Aorta (tissue), 5 donors: ENCODE results near the gene GALNT5. TPM values are rescaled to one million over a fixed set of nuclear protein-coding genes. Genes with fewer than 3 reads are reported as not detected.
"Not testable (repeated sequence)": the region's sequence is repeated elsewhere in the genome, so short reads cannot be mapped to it uniquely, and the experiment has no call there.

Source experiments
- ATAC-seq: fragments of 200-7000 bp; cut with Tn5 transposase; one replicate; pipeline ENCODE4 v1.9.1; 2022; ENCODE audit warnings: moderate library complexity; ENCODE audit not compliant: low FRiP score
- DNase-seq, 2 donors: peaks; one replicate each; pipeline ENCODE4 v3.0.0-alpha.2; 2020
- H3K27ac ChIP-seq, 2 donors: one replicate each; pipeline ENCODE4 v1.5.1; 2013; ENCODE audit warnings: low read length in 2 of 2, mild to moderate bottlenecking in 2 of 2, moderate library complexity in 2 of 2, control low read depth in 1 of 2, inconsistent platforms in 1 of 2, low read depth in 1 of 2
- H3K27me3 ChIP-seq, 2 donors: one replicate each; pipeline ENCODE4 v1.6.1; 2013; ENCODE audit warnings: control low read depth in 1 of 2, low read length in 1 of 2, mild to moderate bottlenecking in 1 of 2, moderate library complexity in 1 of 2; ENCODE audit not compliant: insufficient read depth in 2 of 2, control insufficient read depth in 1 of 2
- H3K36me3 ChIP-seq, 2 donors: one replicate each; pipeline ENCODE4 v1.6.1; 2013; ENCODE audit warnings: control low read depth in 1 of 2, low read length in 1 of 2, mild to moderate bottlenecking in 1 of 2; ENCODE audit not compliant: insufficient read depth in 2 of 2, control insufficient read depth in 1 of 2
- H3K4me1 ChIP-seq, 2 donors: one replicate each; pipeline ENCODE4 v1.6.1; 2013; ENCODE audit warnings: low read length in 2 of 2, control low read depth in 1 of 2, mild to moderate bottlenecking in 1 of 2, moderate library complexity in 1 of 2; ENCODE audit not compliant: insufficient read depth in 2 of 2, control insufficient read depth in 1 of 2
- H3K4me3 ChIP-seq, 2 donors: one replicate each; pipeline ENCODE4 v1.5.1; 2013; ENCODE audit warnings: low read length in 2 of 2, control low read depth in 1 of 2, mild to moderate bottlenecking in 1 of 2
- H3K9me3 ChIP-seq: one replicate; pipeline ENCODE4 v1.6.1; 2013; ENCODE audit warnings: mild to moderate bottlenecking, low read length; ENCODE audit not compliant: control insufficient read depth
- WGBS, 2 donors: extraction: QIAGEN DNeasy Blood & Tissue Kit; methylation state at CpG; one replicate each; pipeline ENCODE4 v1.1.7; 2013; 5-methylcytosine and 5-hydroxymethylcytosine counted together
- intact Hi-C, 2 donors: fragments of 100-400 bp; cut with DNase I; formaldehyde crosslinking; loops; one replicate each; pipeline versions ENCODE4 v1.14.2 to v1.15.0; 2022
- polyA plus RNA-seq, 2 donors: library from polyadenylated mRNA; stranded (reverse); fragments of 200-250 nt; gene quantifications; one replicate each; pipeline ENCODE4 v1.2.3, GENCODE V29; 2013
- total RNA-seq, 2 donors: library from RNA; stranded (reverse); fragmentation: NEBNext Ultra II Directional; extraction: Animal tissue kit (Norgen Biotek cat#: 25700); gene quantifications; one replicate each; pipeline ENCODE4 v1.2.1, GENCODE V29; 2021
- donor health status: healthy with polysubstance abuse.
- donor health status: Bipolar disorder and iron deficiency.
- donor health status: DM: no; HTN: no; CAD: no.
- donor health status: DM: no; HTN: no; CAD: no.
- donor health status: DM: yes; HTN: yes; CAD: no.

The GALNT5 gene
- total and polyA plus RNA-seq, 4 donors = 0.88 to 4.5 (median 2.1) TPM

GRCh38 chr2:157333304-157334047, 76.0 kb downstream of the GALNT5 start:
- DNase-seq = no peak
- intact Hi-C loops = no loop called here
- Histone ChIP-seq H3K9me3 (no peaks in the 10 kb centered on the region), H3K27me3 (peaks cover 0 to 2% of the 10 kb centered on the region in 2 donors), H3K4me1 (no peaks in the 10 kb centered on the region), H3K27ac (no peak overlapping the region), H3K4me3 (no peak overlapping the region), H3K36me3 (no peaks in the 10 kb centered on the region)
- WGBS, 2 donors = 90 to 97% methylated on average over 2 of the region's 2 CpGs
- no peak for ATAC-seq

- WGBS, 2 donors = 63 to 69% methylated on average over 4 of the region's 4 CpGs
- no peaks in the 10 kb centered on the region for H3K9me3 ChIP-seq
- no peak for ATAC-seq
- H3K27ac ChIP-seq = no peak overlapping the region
- no peaks in the 10 kb centered on the region for H3K4me1 ChIP-seq
- DNase-seq = no peak
- intact Hi-C loops = no loop called here
- no peaks in the 10 kb centered on the region for H3K36me3 ChIP-seq
- peaks cover 0 to 2% of the 10 kb centered on the region in 2 donors for H3K27me3 ChIP-seq
- no peak overlapping the region for H3K4me3 ChIP-seq
Observed at GRCh38 chr2:157334335-157334734, 76.8 kb downstream of the GALNT5 start.

GRCh38 chr2:157334797-157335196, 77.3 kb downstream of the GALNT5 start:
- DNase-seq = no peak
- no peaks in the 10 kb centered on the region for H3K9me3 ChIP-seq
- ATAC-seq = no peak
- peaks cover 0 to 2% of the 10 kb centered on the region in 2 donors for H3K27me3 ChIP-seq
- no peaks in the 10 kb centered on the region for H3K4me1 ChIP-seq
- H3K4me3 ChIP-seq = no peak overlapping the region
- no peak overlapping the region for H3K27ac ChIP-seq
- intact Hi-C loops = no loop called here
- no peaks in the 10 kb centered on the region for H3K36me3 ChIP-seq
- WGBS, 2 donors = 58 to 69% methylated on average over 3 of the region's 3 CpGs

GRCh38 chr2:157336137-157337010, 78.9 kb downstream of the GALNT5 start:
- H3K9me3 ChIP-seq = no peaks in the 10 kb centered on the region
- ATAC-seq = no peak
- intact Hi-C loops = no loop called here
- no peaks in the 10 kb centered on the region for H3K36me3 ChIP-seq
- H3K27ac ChIP-seq = no peak overlapping the region
- H3K27me3 ChIP-seq = peaks cover 0 to 2% of the 10 kb centered on the region in 2 donors
- H3K4me3 ChIP-seq = no peak overlapping the region
- no peaks in the 10 kb centered on the region for H3K4me1 ChIP-seq
- WGBS, 2 donors = 43 to 44% methylated on average over 8 of the region's 8 CpGs
- no peak for DNase-seq

- Histone ChIP-seq H3K4me3 (no peak overlapping the region), H3K4me1 (no peaks in the 10 kb centered on the region), H3K36me3 (no peaks in the 10 kb centered on the region), H3K27me3 (peaks cover 0 to 2% of the 10 kb centered on the region in 2 donors), H3K27ac (no peak overlapping the region), H3K9me3 (no peaks in the 10 kb centered on the region)
- DNase-seq = no peak
- intact Hi-C loops = no loop called here
- no peak for ATAC-seq
- WGBS, 2 donors = 57 to 63% methylated on average over 3 of the region's 3 CpGs
Observed at GRCh38 chr2:157337978-157338377, 80.5 kb downstream of the GALNT5 start.

- DNase-seq = no peak
- WGBS, 2 donors = 73 to 74% methylated on average over 4 of the region's 4 CpGs
- no peak for ATAC-seq
- H3K4me3 ChIP-seq = no peak overlapping the region
- H3K36me3 ChIP-seq = no peaks in the 10 kb centered on the region
- intact Hi-C loops = no loop called here
- H3K27ac ChIP-seq = no peak overlapping the region
- H3K9me3 ChIP-seq = peaks cover 4% of the 10 kb centered on the region
- no peaks in the 10 kb centered on the region for H3K4me1 ChIP-seq
- peaks cover 0 to 4% of the 10 kb centered on the region in 2 donors for H3K27me3 ChIP-seq
Observed at GRCh38 chr2:157339965-157340655, 82.6 kb downstream of the GALNT5 start.

GRCh38 chr2:157341381-157341780, 83.9 kb downstream of the GALNT5 start:
- H3K4me3 ChIP-seq, ATAC-seq, H3K4me1 ChIP-seq, H3K27ac ChIP-seq, H3K9me3 ChIP-seq, H3K27me3 ChIP-seq, H3K36me3 ChIP-seq, DNase-seq, intact Hi-C loops: not testable (repeated sequence)
- WGBS, 2 donors = 94 to 100% methylated on average over 2 of the region's 2 CpGs

- Histone ChIP-seq H3K9me3 (peaks cover 4% of the 10 kb centered on the region), H3K27me3 (peaks cover 0 to 2% of the 10 kb centered on the region in 2 donors), H3K27ac (no peak overlapping the region), H3K4me3 (no peak overlapping the region), H3K4me1 (no peaks in the 10 kb centered on the region), H3K36me3 (no peaks in the 10 kb centered on the region)
- intact Hi-C loops = no loop called here
- no peak for DNase-seq
- ATAC-seq = no peak
- 64 to 68% methylated on average over 2 of the region's 2 CpGs for WGBS, 2 donors
Observed at GRCh38 chr2:157345647-157346389, 88.3 kb downstream of the GALNT5 start.
